PFSK-1 (cell line): ENCODE data around the gene SFI1.

Experiments used
- FOXP2 ChIP-seq: optimal IDR thresholded peaks from 2 replicates; pipeline ENCODE3; 2011; ENCODE audit warnings: borderline replicate concordance, control low read depth, inconsistent platforms; ENCODE audit not compliant: insufficient read depth; ENCODE audit errors: extremely low read length, extremely low read depth
- POLR2AphosphoS5 ChIP-seq: IDR thresholded peaks from 2 replicates; pipeline ENCODE4 v1.6.1; 2012; ENCODE audit warnings: low read depth, mild to moderate bottlenecking, control low read depth, low read length, moderate library complexity
- REST ChIP-seq, 2 experiments: IDR thresholded peaks; 2 replicates each; pipeline versions ENCODE4 v1.6.1 to v1.8.0; 2011 to 2012; ENCODE audit warnings: low read depth in 2 of 2, low read length in 2 of 2, control low read depth in 1 of 2, inconsistent platforms in 1 of 2, mild to moderate bottlenecking in 1 of 2, moderate library complexity in 1 of 2; ENCODE audit not compliant: insufficient read depth in 1 of 2
- TAF1 ChIP-seq: IDR thresholded peaks from 2 replicates; pipeline ENCODE4 v1.6.1; 2012; ENCODE audit warnings: low read length, control low read depth, borderline replicate concordance; ENCODE audit not compliant: insufficient read depth

GRCh38 chr22:31635638-31636306, 139.4 kb downstream of the SFI1 start:
- TF ChIP-seq REST (IDR thresholded peaks at IDR 0.05; ENCODE audit: insufficient read depth in 1 of 2, low read depth in 2 of 2, low read length in 2 of 2) (no peak), TAF1 (no peak), POLR2AphosphoS5 (no peak), FOXP2 (no peak)
